GM10266 (cell line): ENCODE results near the gene LFNG.
A peak's percentile ranks its signal among the peaks of the same experiment; 100 is the strongest.

Source experiments
- DNase-seq: peaks from one replicate; pipeline ENCODE4 v3.0.0; 2012; ENCODE audit errors: extremely low spot score
- CTCF ChIP-seq: IDR thresholded peaks from 2 replicates; pipeline ENCODE4 v1.5.1; 2012; ENCODE audit warnings: mild to moderate bottlenecking, low read depth; ENCODE audit not compliant: control insufficient read depth, insufficient read depth; ENCODE audit errors: missing control alignments

The LFNG gene

GRCh38 chr7:2509298-2509906 lies 10.2 kb upstream of the LFNG start:
- no peak for DNase-seq
- no peak for TF ChIP-seq CTCF

GRCh38 chr7:2510130-2510776 lies 9.3 kb upstream of the LFNG start:
- no peak for TF ChIP-seq CTCF
- no peak for DNase-seq

- no peak for TF ChIP-seq CTCF
- DNase-seq, result peak; percentile 72
These were observed 8.4 kb upstream of the LFNG start for GRCh38 chr7:2510909-2511768.

GRCh38 chr7:2511769-2512168 lies 7.8 kb upstream of the LFNG start:
- no peak for DNase-seq
- TF ChIP-seq CTCF, result no peak

GRCh38 chr7:2512179-2512661 lies 7.4 kb upstream of the LFNG start:
- DNase-seq, result peak; percentile 74
- TF ChIP-seq CTCF, result no peak

GRCh38 chr7:2512713-2513112 lies 6.9 kb upstream of the LFNG start:
- TF ChIP-seq CTCF, result no peak
- DNase-seq, result no peak

- TF ChIP-seq CTCF, result no peak
- DNase-seq, result no peak
These were observed 5.9 kb upstream of the LFNG start for GRCh38 chr7:2513702-2514101.
